Naive B cell (primary cell): ENCODE results near the gene ARID4A. TPM values are rescaled to one million over a fixed set of nuclear protein-coding genes. Genes with fewer than 3 reads are reported as not detected.
A peak's percentile ranks its signal among the peaks of the same experiment; 100 is the strongest.
"Not testable (repeated sequence)": the region's sequence is repeated elsewhere in the genome, so short reads cannot be mapped to it uniquely, and the experiment has no call there.

Source experiments
- ATAC-seq, 2 donors: fragments of 150-1000 bp; cut with Tn5 transposase; 2 replicates each; pipeline ENCODE4 v1.10.0; 2021; ENCODE audit warnings: low read depth in 2 of 2, mild to moderate bottlenecking in 2 of 2, moderate library complexity in 2 of 2
- DNase-seq: peaks from one replicate; pipeline ENCODE4 v3.0.0; 2022
- H3K27ac Mint-ChIP-seq, 6 donors: one replicate each; pipeline ENCODE4 v1.8.0; 2020 to 2022; ENCODE audit warnings: mild to moderate bottlenecking in 6 of 6, mixed read lengths in 6 of 6, moderate library complexity in 5 of 6, inconsistent platforms in 2 of 6
- H3K27me3 Mint-ChIP-seq, 3 donors: one replicate each; pipeline ENCODE4 v1.8.0; 2021 to 2022; ENCODE audit warnings: mixed read lengths in 3 of 3, mild to moderate bottlenecking in 1 of 3
- H3K36me3 Mint-ChIP-seq, 2 donors: one replicate each; pipeline ENCODE4 v1.8.0; 2020 to 2022; ENCODE audit warnings: mixed read lengths in 2 of 2, inconsistent platforms in 1 of 2, mild to moderate bottlenecking in 1 of 2
- H3K4me1 Mint-ChIP-seq, 3 donors: one replicate each; pipeline ENCODE4 v1.8.0; 2020 to 2022; ENCODE audit warnings: mixed read lengths in 3 of 3, inconsistent platforms in 1 of 3, mild to moderate bottlenecking in 1 of 3, moderate library complexity in 1 of 3
- H3K4me3 Mint-ChIP-seq, 8 donors: one replicate each; pipeline ENCODE4 v1.8.0; 2020 to 2022; ENCODE audit warnings: mild to moderate bottlenecking in 8 of 8, mixed read lengths in 8 of 8, moderate library complexity in 8 of 8, inconsistent platforms in 2 of 8
- H3K9me3 Mint-ChIP-seq, 7 donors: one replicate each; pipeline ENCODE4 v1.8.0; 2020 to 2022; ENCODE audit warnings: mixed read lengths in 7 of 7, mild to moderate bottlenecking in 5 of 7, inconsistent platforms in 2 of 7, moderate library complexity in 1 of 7
- polyA plus RNA-seq, 6 donors: library from polyadenylated mRNA; unstranded; fragments of 300-500 nt; fragmentation: Illumina TruSeq; gene quantifications; one replicate each; pipeline ENCODE4 v1.2.3, GENCODE V29; 2021; ENCODE audit warnings: low read depth in 6 of 6

Gene ARID4A
- 10 to 100 TPM; 24.1 to 52.4 (median 32.9) TPM for polyA plus RNA-seq

DNA sequence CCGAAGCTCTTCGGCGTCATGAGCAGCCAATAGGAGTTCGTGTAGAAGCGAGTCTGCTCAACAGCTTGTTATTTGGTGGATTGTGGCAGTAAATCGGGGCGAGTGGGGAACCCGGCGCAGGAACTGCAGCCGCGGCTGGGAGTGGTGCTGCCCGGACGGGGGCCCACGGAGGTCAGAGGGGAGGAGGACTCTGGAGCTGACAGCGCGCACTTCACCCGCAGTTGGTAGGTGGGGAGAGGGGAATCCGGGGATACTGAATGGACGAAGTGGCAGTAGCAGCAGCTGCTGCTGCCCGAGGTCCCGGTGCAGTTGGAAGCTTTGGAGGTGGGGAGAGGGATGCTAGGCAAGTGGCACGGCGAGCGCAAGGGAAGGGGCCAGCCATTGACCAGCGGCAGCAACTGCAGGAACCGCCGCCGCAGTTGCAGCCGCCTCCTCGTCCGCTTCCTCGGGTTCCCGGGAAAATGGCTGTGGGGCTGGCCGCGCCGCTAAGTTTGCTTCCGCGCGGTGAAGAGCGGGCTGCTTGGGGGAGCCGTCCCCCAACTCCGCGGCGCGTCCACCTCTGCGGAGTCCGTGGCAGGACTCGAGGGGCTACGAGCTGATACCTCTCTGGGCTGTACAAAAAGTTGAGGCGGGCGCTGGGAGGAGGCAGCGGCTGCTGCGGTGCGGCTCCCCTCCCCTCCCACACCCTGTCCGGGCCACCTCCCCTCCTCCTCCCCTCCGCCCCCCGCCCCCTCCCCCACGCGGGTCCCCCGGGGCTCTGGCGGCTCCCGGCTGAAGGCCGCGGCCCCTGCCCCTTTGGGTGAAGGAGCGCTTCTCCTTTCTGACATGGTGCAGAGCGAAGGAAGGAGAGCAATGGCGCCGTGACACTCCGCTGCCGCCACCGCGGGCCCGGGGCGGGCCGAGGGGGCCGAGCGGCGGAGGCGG is at the start of gene ARID4A:
ARID4A (plus strand) TSS at position 79 of the 924 bp plus-strand sequence. CDS start 1,300 bp downstream, outside the sequence.
- DNase-seq, result peak; percentile 70
- peak within 1 kb of the TSS in 1 of 6 donors; percentile 81 for H3K27ac Mint-ChIP-seq
- no peaks in the 10 kb centered on the region for H3K36me3 Mint-ChIP-seq
- H3K4me3 Mint-ChIP-seq, result peak within 1 kb of the TSS in 5 of 8 donors; percentile 92 to 97 (median 96)
- no peaks in the 10 kb centered on the region for H3K9me3 Mint-ChIP-seq
- peak; percentile 22 to 29 for ATAC-seq
- H3K4me1 Mint-ChIP-seq, result peaks cover 20 to 49% (median 21%) of the 10 kb centered on the region in 3 donors
- no peaks in the 10 kb centered on the region for H3K27me3 Mint-ChIP-seq

- no peak overlapping the region for H3K27ac Mint-ChIP-seq
- peaks cover 24 to 33% (median 26%) of the 10 kb centered on the region in 3 donors for H3K4me1 Mint-ChIP-seq
- no peaks in the 10 kb centered on the region for H3K27me3 Mint-ChIP-seq
- DNase-seq (no peak), ATAC-seq (no peak)
- H3K4me3 Mint-ChIP-seq, result no peak overlapping the region
- H3K9me3 Mint-ChIP-seq, result no peaks in the 10 kb centered on the region
- H3K36me3 Mint-ChIP-seq, result peaks cover 0 to 14% of the 10 kb centered on the region in 2 donors
Measured at GRCh38 chr14:58249611-58250010, 48.7 kb upstream of the ARID4A start.

GRCh38 chr14:58258156-58258555 is 40.2 kb upstream of the ARID4A start:
- DNase-seq (no peak), ATAC-seq (no peak)
- H3K36me3 Mint-ChIP-seq, result peaks cover 0 to 11% of the 10 kb centered on the region in 2 donors
- peaks cover 6 to 8% (median 7%) of the 10 kb centered on the region in 3 donors for H3K4me1 Mint-ChIP-seq
- H3K4me3 Mint-ChIP-seq, result no peak overlapping the region
- H3K27me3 Mint-ChIP-seq, result no peaks in the 10 kb centered on the region
- H3K9me3 Mint-ChIP-seq, result no peaks in the 10 kb centered on the region
- peak overlapping the region in 1 of 6 donors; percentile 5 for H3K27ac Mint-ChIP-seq

GRCh38 chr14:58262005-58262404 is 36.4 kb upstream of the ARID4A start:
- H3K4me1 Mint-ChIP-seq, H3K9me3 Mint-ChIP-seq, H3K27ac Mint-ChIP-seq, H3K4me3 Mint-ChIP-seq, ATAC-seq, DNase-seq, H3K27me3 Mint-ChIP-seq: not testable (repeated sequence)
- peaks cover 11 to 15% of the 10 kb centered on the region in 2 donors for H3K36me3 Mint-ChIP-seq

GRCh38 chr14:58265401-58265800 is 33.0 kb upstream of the ARID4A start:
- Mint-ChIP-seq H3K9me3 (no peaks in the 10 kb centered on the region), H3K27ac (peak overlapping the region in 2 of 6 donors; percentile 44 to 66), H3K36me3 (peaks cover 0 to 15% of the 10 kb centered on the region in 2 donors), H3K4me3 (no peak overlapping the region), H3K27me3 (no peaks in the 10 kb centered on the region), H3K4me1 (peaks cover 0 to 3% (median 2%) of the 10 kb centered on the region in 3 donors)
- ATAC-seq (no peak), DNase-seq (no peak)

GRCh38 chr14:58270628-58271027 is 27.7 kb upstream of the ARID4A start:
- ATAC-seq, result no peak
- DNase-seq, result no peak
- no peak overlapping the region for H3K4me3 Mint-ChIP-seq
- H3K27me3 Mint-ChIP-seq, result no peaks in the 10 kb centered on the region
- H3K4me1 Mint-ChIP-seq, result peaks cover 14 to 16% (median 14%) of the 10 kb centered on the region in 3 donors
- peaks cover 12 to 13% of the 10 kb centered on the region in 2 donors for H3K36me3 Mint-ChIP-seq
- H3K9me3 Mint-ChIP-seq, result no peaks in the 10 kb centered on the region
- peak overlapping the region in 1 of 6 donors; percentile 24 for H3K27ac Mint-ChIP-seq

DNA sequence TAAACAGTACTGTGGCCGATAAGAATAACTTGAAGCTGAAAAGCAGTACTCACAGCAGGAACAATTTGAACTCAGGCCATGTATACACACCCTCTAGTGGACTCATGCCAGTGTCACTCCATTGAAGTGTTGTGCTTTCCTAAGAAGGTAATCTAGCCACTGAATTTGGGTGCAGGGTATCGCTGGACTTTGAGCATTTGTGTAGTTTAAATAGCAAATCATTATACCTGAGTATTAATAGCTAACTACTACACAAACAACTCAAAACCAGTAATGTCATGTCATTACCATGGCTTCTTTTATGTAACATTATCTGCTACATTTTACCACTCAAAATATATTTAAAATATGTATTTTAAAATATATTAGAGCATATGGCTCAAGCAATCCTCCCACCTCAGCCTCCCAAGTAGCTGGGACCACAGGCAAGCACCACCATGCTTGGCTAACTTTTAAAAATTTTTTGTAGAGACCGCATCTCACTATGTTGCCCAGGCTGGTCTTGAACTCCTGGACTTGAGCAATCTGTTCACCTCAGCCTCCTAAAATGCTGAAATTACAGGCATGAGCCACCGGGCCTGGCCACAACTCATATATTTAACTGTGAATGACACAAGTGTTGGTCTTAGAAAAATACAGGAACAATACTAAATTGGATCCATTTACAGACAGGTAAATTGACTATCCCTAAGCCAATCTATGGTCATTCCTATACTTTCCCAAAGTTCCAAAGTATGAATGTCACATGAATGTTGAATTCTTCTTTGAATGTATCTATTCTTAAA is 25.6 kb upstream of the ARID4A start:
- H3K9me3 Mint-ChIP-seq, result no peaks in the 10 kb centered on the region
- H3K4me3 Mint-ChIP-seq, result no peak overlapping the region
- no peak for DNase-seq
- H3K27ac Mint-ChIP-seq, result peak overlapping the region in 2 of 6 donors; percentile 12 to 57
- peaks cover 0 to 13% of the 10 kb centered on the region in 2 donors for H3K36me3 Mint-ChIP-seq
- no peaks in the 10 kb centered on the region for H3K27me3 Mint-ChIP-seq
- ATAC-seq, result no peak
- H3K4me1 Mint-ChIP-seq, result peaks cover 15 to 27% (median 19%) of the 10 kb centered on the region in 3 donors

- no peak for DNase-seq
- peaks cover 0 to 13% of the 10 kb centered on the region in 2 donors for H3K36me3 Mint-ChIP-seq
- peaks cover 20 to 29% (median 22%) of the 10 kb centered on the region in 3 donors for H3K4me1 Mint-ChIP-seq
- H3K9me3 Mint-ChIP-seq, result no peaks in the 10 kb centered on the region
- ATAC-seq, result no peak
- H3K27me3 Mint-ChIP-seq, result no peaks in the 10 kb centered on the region
- no peak overlapping the region for H3K4me3 Mint-ChIP-seq
- H3K27ac Mint-ChIP-seq, result peak overlapping the region; percentile 3 to 92 (median 58)
Measured at GRCh38 chr14:58274881-58275280, 23.5 kb upstream of the ARID4A start.

DNA sequence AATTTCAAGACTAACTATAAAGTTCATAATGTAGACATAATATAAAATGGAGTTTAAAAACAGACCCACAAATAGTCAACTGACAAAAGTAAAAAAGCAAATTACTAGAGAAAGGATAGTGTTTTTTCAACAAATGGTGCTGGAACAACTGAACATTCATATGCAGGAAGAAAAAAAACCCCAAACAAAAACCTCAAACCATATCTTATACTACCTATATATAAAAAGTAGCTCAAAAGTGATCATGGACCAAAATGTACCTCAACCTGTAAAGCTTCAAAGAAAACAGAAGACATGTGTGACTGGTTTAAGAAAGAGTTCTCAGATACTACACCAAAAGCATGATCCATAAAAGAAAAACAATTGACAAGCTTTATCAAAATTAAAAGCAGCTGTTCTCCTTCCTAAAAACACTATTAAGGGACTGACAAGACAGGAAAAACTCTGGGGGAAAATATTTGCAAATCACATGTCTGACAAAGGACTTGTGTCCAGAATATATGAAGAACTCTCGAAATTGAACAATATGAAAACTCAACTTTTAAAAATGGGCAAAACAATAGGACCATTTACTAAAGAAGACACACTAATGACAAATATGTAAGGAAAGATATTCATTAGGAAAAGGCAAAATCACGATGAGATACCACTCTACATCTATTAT is 22.7 kb upstream of the ARID4A start:
- ATAC-seq, result no peak
- Mint-ChIP-seq H3K36me3 (peaks cover 0 to 11% of the 10 kb centered on the region in 2 donors), H3K9me3 (no peaks in the 10 kb centered on the region), H3K27me3 (no peaks in the 10 kb centered on the region), H3K4me1 (peaks cover 26 to 36% (median 28%) of the 10 kb centered on the region in 3 donors), H3K27ac (peak overlapping the region; percentile 38 to 92 (median 64)), H3K4me3 (no peak overlapping the region)
- no peak for DNase-seq

GRCh38 chr14:58276208-58276607 is 22.1 kb upstream of the ARID4A start:
- H3K27ac Mint-ChIP-seq, result peak overlapping the region in 3 of 6 donors; percentile 38 to 92 (median 87)
- H3K4me3 Mint-ChIP-seq, result no peak overlapping the region
- ATAC-seq (no peak), DNase-seq (no peak)
- no peaks in the 10 kb centered on the region for H3K9me3 Mint-ChIP-seq
- H3K36me3 Mint-ChIP-seq, result peaks cover 0 to 8% of the 10 kb centered on the region in 2 donors
- H3K27me3 Mint-ChIP-seq, result no peaks in the 10 kb centered on the region
- peaks cover 30 to 42% (median 33%) of the 10 kb centered on the region in 3 donors for H3K4me1 Mint-ChIP-seq

DNA sequence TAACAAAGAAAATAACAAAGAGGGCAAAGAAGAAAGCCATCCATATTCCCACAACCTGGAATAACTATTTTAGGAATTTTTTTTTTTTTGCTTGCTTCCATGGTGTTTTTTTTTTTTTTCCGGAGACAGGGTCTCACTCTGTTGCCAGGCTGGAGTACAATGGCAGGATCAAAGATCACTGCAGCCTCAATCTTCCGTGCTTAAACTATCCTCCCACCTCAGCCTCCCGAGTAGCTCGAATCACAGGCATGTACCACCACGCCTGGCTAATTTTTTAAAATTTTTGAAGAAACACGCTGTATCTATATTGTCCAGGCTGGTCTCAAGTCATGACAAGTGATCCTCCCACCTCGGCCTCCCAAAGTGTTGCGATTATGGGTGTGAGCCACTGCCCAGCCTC is 20.2 kb upstream of the ARID4A start:
- peaks cover 38 to 57% (median 40%) of the 10 kb centered on the region in 3 donors for H3K4me1 Mint-ChIP-seq
- H3K36me3 Mint-ChIP-seq, result peaks cover 0 to 8% of the 10 kb centered on the region in 2 donors

GRCh38 chr14:58280954-58281787 is 17.2 kb upstream of the ARID4A start:
- peak; percentile 40 for DNase-seq

More for the DNA sequence above, 20.2 kb upstream of the ARID4A start:
- Mint-ChIP-seq H3K27ac (peak overlapping the region in 1 of 6 donors; percentile 15), H3K27me3 (no peaks in the 10 kb centered on the region), H3K4me3 (no peak overlapping the region), H3K9me3 (no peaks in the 10 kb centered on the region)
- ATAC-seq (no peak), DNase-seq (no peak)

More at GRCh38 chr14:58280954-58281787, 17.2 kb upstream of the ARID4A start:
- no peaks in the 10 kb centered on the region for H3K9me3 Mint-ChIP-seq
- H3K27me3 Mint-ChIP-seq, result no peaks in the 10 kb centered on the region
- H3K4me3 Mint-ChIP-seq, result peak overlapping the region in 4 of 8 donors; percentile 43 to 71 (median 59)
- peaks cover 16 to 19% of the 10 kb centered on the region in 2 donors for H3K36me3 Mint-ChIP-seq
- peaks cover 37 to 39% (median 38%) of the 10 kb centered on the region in 3 donors for H3K4me1 Mint-ChIP-seq
- H3K27ac Mint-ChIP-seq, result peak overlapping the region; percentile 84 to 98 (median 91)
- ATAC-seq, result peak; percentile 92 to 94
